GM18498 (cell line): ENCODE results near the gene FMN2.
"Not testable (repeated sequence)": the region's sequence is repeated elsewhere in the genome, so short reads cannot be mapped to it uniquely, and the experiment has no call there.

Source experiments
- ATAC-seq: cut with Tn5 transposase; IDR thresholded peaks from one replicate; pipeline ENCODE4 v1.9.1; 2021; ENCODE audit warnings: mild to moderate bottlenecking, moderate library complexity; ENCODE audit not compliant: unreplicated experiment

The FMN2 gene

DNA sequence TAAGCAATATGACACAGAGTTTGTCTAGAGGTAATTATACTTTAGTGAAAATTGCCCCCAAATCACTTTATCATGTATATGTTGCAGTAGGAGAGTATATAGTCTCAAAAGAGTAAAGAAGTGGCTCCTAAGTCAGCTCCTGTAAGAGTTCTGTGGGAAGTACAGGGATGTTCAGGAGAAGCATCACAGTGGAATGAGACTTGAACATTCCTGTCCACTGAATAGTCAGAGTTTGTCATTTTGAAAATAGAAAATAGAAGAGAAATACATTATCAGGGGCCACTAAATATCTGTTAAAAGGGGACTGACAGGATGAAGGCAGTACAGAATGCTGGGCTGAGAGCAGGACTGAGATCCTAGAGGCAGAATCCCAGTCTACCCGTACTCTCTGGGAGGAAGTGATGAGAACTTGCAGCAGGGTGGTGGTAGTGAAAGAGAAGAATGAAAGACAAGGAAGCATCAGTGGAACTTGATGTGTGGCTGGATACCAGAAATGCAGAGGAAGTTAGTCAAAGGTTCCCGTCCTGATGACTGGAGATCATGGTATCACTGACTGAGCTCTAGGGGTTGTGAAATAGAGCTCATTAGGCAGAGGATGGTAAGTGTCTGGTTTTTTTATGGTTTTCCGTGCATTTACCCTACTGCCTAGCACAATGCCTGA is 153.4 kb downstream of the FMN2 start:
- no peak for ATAC-seq

DNA sequence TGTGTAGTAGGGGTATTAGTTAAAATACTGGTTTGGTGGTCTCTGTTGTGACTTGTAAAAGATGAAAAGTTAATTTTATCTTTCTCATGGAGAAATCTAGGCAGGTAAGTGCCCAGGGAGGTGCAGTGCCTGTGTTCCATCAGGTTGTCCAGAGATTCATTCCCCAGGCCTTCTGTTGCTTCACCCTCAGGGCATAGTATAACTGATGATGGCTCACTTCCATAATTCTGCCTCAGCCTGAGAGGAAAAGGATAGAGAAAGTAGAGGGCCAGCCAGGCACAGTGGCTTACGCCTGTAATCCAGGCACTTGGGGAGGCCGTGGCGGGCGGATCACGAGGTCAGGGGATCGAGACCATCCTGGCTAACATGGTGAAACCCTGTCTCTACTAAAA is 153.9 kb downstream of the FMN2 start:
- no peak for ATAC-seq

DNA sequence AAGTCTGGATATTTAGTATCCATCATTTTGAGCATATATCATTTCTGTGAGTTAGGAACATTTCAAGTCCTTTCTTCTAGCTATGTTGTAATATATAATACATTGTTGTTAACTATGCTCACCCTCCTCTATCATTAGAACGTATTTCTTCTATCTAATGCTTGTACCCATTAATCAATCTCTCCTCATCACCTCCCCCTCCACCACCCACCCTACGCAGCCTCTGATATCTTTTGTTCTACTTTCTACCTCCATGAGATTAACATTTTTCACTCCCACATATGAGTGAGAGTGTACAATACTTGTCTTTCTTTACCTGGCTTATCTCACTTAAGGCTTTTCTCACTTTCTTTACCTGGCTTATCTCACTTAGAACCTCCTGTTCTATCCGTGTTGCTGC is 156.2 kb downstream of the FMN2 start:
- ATAC-seq = no peak

DNA sequence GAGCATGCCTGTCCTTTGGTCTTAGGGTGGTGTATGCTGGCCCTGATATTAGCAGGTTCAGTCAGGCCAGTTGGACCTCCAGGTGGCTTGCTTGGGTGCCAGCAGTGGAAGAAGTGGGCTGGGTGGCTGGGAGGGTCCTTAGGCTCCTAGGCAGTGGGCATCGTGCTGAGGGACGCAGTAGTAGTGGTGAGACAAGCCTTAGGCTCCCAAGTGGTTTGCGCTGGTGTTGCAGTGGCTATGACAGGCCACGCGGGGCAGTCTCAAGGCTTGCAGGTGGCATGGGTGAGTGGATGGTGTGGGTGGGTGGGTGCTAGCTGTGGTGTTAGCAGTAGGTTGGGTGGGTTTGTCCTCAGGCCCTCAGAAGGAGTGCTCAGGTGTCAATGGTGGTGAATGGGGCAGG is 162.3 kb downstream of the FMN2 start:
- no peak for ATAC-seq

DNA sequence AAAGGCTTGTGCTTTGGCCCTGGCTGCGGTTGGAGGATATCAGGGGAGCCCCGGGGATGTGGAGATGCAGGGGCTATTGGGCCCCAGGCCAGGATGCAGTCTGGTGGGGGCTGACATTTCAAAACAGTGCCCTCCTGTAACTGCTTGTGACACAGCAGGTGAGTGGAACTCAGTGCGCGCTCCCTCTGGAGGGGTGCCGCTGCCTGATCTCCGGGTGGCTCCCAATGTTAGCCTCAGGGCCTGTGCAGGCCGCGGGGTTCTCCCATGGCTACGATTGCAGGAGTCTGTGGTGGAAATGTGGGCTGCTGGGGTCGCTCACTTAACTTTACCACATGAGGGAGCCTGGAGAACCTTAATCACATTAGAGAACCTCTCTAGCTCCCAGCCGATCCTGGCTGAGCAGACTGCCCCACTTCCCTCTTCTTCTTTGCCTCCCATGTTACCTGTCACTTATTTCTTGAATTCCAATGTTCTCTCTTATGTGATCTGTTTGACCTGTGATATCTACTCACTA is 163.2 kb downstream of the FMN2 start:
- no peak for ATAC-seq

DNA sequence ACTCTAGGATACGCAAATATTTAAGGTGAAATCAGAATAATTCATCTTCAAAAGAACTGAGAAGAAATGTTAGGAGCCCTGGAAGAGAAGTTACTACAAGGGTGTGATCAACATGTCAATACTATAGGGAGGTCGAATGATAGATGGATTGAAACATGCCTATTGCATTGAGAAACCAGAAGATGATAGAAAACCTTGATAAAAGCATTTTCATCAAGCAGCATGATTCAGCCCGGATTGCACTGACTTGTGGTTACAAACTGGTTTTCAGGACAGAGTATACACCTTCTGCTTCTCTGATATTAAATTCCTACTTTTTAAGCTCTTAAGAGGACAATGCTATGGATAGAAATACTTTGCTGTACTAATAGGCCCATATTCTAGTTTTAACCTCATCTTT is 164.2 kb downstream of the FMN2 start:
- ATAC-seq = no peak

DNA sequence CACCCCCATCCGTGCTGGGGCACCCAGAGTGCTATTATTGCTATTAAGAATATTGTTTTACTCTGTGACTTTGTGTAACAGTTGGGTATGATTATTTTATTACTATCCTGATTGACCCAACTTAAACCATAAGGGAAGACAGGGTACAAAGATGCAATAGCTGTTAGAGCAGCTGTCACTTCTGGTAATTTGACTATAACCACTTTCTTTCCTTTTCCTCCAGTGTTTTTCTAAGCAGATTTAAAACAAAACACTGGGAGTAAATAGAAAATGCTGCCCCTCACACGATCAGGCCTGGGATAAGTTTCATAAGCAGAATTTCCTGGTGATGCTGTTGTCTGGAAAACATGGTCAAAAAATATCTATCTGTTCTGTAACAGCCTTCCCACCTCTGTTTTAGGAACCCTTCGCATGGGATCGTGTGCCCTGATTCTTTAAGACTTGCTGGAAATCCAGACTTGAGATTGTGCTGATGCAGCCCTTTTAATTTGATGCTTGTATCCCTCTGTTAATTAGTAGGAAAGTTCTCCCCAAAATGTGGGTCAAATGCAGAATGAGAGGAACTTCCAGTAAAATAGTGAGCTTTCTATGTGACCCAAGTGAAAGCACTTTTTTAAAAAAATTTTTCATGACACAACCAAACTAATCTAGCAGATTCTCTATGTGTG is 165.3 kb downstream of the FMN2 start:
- no peak for ATAC-seq

DNA sequence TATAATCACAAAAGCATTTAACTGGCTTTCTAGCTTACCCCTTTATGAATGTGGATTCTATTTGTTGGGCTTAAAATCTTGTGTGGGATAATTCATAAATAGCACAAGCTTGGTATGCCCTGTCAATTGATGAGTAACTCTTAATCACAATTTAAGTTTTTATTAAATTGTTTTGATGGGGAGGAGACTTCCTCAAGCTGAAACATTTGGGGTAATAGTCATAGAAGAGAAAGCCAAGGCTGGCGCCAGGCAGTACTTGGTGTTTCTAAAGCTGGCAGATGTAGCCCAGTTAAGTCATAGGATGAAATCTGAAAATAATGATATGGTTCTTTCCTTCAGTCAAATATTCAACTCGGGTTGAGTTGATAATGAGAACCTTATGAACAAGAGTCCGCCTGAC is 167.2 kb downstream of the FMN2 start:
- ATAC-seq = no peak

DNA sequence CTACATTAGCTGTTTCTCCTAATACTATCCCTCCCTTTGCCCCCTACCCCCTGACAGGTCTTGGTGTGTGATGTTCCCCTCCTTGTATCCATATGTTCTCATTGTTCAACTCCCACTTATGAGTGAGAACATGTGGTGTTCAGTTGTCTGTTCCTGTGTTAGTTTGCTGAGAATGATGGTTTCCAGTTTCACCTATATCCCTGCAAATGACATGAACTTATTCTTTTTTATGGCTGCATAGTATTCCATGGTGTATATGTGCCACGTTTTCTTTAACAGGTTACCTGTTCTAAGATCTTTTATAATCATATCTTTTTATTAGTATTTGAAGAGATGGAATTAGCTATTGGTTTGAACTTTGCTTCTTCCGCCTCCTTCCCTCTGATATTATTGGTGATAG is 172.8 kb downstream of the FMN2 start:
- not testable (repeated sequence) for ATAC-seq

DNA sequence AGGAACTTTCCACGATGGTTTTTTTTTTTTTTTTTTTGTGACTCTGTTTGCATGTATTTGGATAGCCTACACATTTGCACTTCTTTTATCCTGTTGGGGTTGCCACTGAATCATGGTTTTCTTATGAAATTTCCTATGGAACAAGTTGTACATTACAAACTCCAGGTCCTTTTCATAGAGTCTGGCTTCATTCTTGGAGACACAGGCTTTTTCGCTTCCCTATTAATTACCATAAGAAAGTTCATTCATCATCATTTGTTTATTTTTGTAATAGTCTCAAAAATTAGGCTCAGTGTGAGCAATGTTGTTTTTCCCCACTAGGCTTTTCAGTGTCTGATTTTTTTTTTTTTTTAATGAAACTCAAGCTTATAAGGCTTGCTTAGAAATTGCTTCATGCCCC is 179.4 kb downstream of the FMN2 start:
- ATAC-seq = no peak

DNA sequence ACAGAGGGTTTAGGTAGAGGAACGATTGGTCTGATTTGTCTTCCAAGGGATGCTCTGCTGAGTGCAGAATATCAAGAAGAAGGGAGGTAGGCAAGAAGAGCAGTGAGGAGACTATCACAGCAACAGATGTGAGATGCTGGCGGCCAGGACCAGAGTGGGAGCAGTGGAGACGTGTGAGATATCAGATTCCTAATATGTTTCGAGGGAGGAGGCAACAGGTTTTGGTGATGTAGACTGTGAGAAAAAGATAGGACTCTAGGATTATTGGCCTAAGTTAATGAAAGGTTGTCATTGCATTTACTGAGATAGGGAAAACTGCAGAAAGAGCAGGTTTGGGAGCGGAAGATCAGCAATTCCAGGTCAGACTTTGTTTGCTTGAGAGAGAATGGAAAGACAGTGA is 182.9 kb downstream of the FMN2 start:
- ATAC-seq = no peak

DNA sequence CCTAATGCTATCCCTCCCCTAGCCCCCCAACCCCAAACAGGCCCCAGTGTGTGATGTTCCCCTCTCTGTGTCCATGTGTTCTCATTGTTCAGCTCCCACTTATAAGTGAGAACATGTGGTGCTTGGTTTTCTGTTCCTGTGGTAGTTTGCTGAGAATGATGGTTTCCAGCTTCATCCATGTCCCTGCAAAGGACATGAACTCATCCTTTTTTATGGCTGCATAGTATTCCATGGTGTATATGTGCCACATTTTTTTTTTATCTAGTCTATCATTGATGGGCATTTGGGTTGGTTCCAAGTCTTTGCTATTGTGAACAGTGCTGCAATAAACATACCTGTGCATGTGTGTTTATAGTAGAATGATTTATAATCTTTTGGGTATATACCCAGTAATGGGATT is 183.5 kb downstream of the FMN2 start:
- ATAC-seq = not testable (repeated sequence)

DNA sequence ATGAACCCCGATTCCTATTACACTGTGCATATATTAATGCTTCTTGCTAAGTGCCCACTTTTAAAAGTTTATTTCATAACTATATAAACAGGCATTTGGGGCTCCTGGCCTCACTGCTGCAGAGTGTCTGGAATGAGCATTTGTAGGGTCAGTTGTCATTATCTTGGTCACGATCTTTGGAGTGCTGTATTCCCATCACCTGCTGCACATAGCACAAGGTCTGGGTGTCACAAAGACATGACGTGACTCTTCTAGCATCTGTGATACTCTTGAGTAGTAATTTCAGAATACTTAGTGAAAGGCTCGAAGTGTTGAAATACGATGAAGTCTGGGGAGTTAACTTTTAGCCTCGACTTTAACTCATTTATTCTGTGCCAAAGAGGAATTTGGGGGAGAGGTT is 186.4 kb downstream of the FMN2 start:
- no peak for ATAC-seq

DNA sequence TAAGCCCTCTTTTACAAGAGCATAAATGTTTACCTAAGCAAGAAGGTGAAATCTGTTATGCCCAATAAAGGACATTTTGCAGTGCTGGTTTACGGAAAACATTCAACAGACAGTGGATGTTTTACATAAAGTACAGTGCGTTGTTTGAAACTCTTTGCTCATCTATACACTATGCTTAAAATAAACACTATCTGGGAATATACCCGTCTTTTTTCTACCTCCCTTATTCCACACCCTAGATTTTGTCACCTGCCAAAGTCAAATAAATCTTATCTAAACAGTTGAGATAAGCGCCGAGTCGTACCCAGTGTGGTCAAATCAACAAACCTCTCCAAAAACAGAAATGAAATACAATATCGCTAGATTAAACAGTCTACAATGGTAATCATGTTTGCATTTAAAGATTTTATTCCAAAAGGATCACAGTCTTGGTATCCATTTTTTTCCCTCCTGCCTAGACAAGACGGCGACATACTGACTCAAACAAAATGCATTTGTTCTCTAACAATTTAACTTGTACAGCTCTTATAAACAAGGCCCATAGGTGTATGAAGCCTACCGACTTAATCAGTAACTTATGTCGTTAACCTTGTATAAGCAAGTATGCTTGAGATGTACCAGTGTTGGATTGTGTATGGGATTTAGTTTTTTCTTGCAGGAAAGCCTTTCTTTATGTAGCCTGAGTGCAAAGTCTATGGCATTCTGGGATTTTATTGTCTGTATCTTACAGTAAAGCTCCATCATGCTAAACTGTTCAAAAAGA is 189.1 kb downstream of the FMN2 start:
- no peak for ATAC-seq

DNA sequence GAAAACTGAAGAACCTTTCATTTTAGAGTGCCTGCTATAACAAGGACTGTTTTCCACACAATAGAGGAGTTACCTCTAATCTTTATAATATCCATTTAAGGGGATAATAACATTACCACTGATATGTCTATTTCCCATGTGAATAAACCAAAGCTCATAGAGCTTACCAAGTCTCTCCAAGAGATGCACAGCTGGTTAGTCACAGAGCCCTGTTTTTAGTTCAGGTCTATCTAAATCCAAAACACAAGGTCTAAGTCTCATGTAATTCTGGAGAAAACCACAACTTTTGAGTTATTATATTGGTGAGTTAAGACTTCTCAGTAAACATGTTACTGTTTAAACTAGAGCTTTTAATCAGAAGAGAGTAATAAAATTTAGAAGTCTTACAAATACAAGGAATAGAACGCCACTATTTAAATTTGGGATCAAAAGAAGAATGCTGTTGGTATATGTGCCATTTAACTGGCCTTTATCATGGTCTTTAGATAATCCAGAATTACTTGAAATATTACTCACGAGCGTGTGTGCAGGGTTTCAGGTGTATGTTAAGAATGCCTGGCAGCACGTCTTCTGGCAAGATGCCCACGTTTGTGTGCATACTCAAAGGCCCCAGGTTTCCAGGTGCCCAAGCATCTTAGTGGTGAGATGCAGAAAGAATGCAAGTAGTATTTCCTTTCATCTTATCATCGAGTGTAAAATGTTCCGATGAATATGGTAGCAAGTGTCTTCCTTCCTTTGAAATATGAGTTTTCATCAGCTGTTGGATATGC is 190.6 kb downstream of the FMN2 start:
- no peak for ATAC-seq

DNA sequence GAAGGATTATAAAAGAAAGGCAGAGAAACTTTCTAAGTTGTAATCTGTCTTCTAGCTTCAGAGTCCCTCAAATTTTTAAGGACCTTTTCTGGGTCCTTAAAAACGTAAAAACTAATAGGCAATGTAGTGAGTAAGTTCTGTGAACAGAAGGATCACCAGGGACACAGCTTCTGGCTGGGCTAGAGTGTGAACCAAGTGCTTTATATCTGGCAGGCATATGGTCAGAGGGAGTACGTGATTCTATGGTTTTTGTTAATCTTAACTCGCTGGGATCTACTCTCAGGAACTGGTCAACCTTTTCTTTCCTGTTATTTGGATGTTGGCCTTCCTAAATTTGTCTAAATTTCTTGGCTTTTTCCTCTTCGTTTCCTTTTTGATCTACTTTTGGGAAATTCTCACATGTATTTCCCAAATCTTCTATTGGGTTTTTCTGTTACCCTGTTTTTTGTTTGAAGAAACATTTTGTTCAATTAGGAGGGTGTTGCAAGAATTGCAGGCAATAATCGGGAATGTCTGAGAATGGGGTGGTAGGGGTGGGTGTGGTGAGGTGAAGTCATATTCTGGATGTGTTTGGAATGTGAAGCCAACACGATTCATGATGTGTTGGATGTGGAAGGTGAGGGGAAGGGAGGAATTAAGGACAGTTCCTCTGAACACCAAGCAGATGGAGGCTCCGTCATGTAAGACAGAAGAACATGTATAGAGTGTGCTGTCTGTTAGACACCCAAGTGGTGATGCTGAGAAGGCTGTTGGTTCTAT is 193.2 kb downstream of the FMN2 start:
- no peak for ATAC-seq

DNA sequence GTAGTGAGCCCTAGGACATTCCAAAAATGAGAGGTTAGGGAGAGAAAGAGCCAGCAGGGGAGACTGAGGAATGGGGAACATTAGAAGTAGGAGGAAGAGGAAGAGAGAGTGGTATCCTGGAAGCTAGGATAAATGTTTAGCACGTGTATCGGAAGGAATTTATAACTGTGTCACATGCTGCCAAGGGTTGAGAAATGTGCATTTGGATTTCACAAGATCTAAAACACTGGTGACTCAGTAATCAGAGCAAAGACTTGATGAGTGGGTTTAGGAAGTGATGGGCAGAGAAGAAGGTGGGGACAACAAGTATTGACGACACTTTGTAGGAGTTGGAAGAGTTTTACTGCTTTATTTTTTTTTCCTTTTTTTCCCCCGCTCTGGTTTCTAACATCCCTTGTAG is 193.9 kb downstream of the FMN2 start:
- ATAC-seq = no peak

DNA sequence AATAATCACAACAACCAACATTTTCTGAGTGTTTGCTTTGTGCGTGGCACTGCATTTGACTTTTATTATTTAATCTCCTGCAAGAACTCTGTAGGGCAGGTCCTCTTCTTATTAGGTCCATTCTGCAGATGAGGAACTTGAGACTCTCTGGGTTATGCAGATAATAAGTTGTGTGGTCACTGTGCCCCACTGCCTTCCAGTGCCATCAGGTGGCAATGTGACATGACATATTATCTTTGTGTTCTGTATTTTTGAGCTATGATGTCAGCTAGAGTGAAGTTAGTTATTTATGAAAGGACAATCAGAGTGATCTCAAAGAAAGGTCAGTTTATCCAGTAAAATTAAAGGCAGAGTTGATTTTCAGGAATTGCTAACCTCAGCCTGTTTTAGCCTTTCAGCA is 196.0 kb downstream of the FMN2 start:
- no peak for ATAC-seq

DNA sequence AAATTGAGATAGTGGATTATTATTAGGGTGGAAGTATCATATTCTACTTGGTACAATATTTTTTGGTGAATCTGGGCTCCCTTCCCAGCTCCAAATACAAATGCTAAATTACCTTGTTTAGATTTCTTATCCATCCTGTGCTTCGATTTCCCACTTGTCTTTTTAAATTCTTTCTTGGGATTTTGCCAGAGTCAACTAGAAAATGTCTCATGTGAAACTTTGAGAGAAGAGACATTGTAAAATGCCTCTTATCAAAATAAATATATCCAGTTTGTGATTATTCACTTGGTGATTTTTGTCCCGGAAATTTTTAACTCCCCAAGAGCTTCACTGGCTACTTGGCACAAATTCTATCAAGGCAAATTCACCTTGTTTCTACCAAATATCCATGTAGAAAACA is 202.0 kb downstream of the FMN2 start:
- no peak for ATAC-seq

DNA sequence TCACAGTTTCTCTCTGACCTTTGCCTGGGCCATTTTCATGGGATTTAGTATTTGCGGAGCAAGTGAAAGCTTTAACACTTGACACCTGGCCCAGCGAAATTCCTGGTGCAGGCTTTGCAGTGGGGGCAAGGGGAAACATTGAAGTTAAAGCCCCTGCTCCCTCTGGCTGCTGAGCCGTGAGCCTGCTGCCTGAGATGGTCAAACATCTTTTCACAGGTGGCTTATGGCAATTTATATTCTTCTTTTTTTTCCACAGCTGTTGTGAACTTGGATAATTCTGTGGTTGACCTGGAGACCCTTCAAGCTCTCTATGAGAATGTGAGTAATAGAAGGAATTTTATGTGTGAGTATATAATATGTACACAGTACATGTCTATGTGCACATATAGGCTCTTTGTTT is 202.9 kb downstream of the FMN2 start:
- no peak for ATAC-seq

DNA sequence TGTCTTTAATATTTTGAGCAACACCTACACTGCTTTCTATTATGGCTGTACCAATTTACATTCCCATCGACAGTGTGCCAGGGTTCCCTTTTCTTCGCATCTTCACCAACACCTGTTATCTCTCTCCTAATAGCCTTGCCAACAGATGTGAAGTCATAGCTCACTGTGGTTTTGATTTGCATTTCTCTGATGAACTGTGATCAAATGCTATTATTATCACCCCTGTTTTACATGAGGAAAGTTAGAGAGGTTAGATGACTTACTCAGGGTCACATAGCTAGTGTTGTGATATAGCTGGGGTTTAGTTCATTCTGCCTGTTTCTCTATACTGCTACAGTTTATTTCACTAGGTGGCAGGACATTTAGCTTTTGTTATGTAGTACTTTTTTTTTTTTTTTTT is 204.1 kb downstream of the FMN2 start:
- peak; percentile 70 for ATAC-seq
